Heart left ventricle (tissue), 16 donors: Measurements from ENCODE around the gene TMEM242. TPM values are rescaled to one million over a fixed set of nuclear protein-coding genes. Genes with fewer than 3 reads are reported as not detected.

Experiments
- ATAC-seq, 4 donors: fragments of 200-7000 bp; cut with Tn5 transposase; one replicate each; pipeline ENCODE4 v1.9.1; 2020 to 2022; ENCODE audit warnings: moderate library complexity in 4 of 4, mild to moderate bottlenecking in 3 of 4, moderate number of reproducible peaks in 1 of 4
- DNase-seq, 5 donors: peaks; one replicate each; pipeline ENCODE4 v3.0.0-alpha.2; 2020
- H3K27ac ChIP-seq, 12 donors: fragments of 200-600 bp; sonication (generic) in 4 of 12; one replicate each; pipeline versions ENCODE4 v1.5.0 to v1.8.0; 2016 to 2022; ENCODE audit warnings: mild to moderate bottlenecking in 2 of 12
- H3K27me3 ChIP-seq, 9 donors: fragments of 200-600 bp; sonication (generic) in 2 of 9; one replicate each; pipeline versions ENCODE4 v1.5.1 to v1.8.0; 2016 to 2022; ENCODE audit warnings: mild to moderate bottlenecking in 3 of 9
- H3K36me3 ChIP-seq, 9 donors: fragments of 200-600 bp; sonication (generic) in 2 of 9; one replicate each; pipeline versions ENCODE4 v1.5.0 to v1.8.0; 2018 to 2022; ENCODE audit warnings: mild to moderate bottlenecking in 2 of 9
- H3K4me1 ChIP-seq, 12 donors: fragments of 200-600 bp; sonication (generic) in 4 of 12; one replicate each; pipeline versions ENCODE4 v1.5.0 to v1.8.0; 2016 to 2022; ENCODE audit warnings: mild to moderate bottlenecking in 3 of 12
- H3K4me3 ChIP-seq, 12 donors: fragments of 200-600 bp; sonication (generic) in 4 of 12; one replicate each; pipeline versions ENCODE4 v1.5.0 to v1.8.0; 2017 to 2022; ENCODE audit warnings: mild to moderate bottlenecking in 9 of 12, moderate library complexity in 4 of 12
- H3K9me3 ChIP-seq, 12 donors: fragments of 200-600 bp; sonication (generic) in 4 of 12; one replicate each; pipeline versions ENCODE4 v1.5.0 to v1.8.0; 2016 to 2022; ENCODE audit warnings: mild to moderate bottlenecking in 1 of 12
- POLR2A ChIP-seq, 2 donors: fragments of 450-650 bp; IDR thresholded peaks; one replicate each; pipeline ENCODE4 v1.6.1; 2017; ENCODE audit warnings: antibody characterized with exemption in 2 of 2, mild to moderate bottlenecking in 2 of 2, moderate library complexity in 2 of 2
- WGBS, 4 donors: extraction: QIAGEN DNeasy Blood & Tissue Kit in 2 of 4; methylation state at CpG; one replicate each; pipeline versions ENCODE4 v1.1.5 to v1.1.7; 2013 to 2018; 5-methylcytosine and 5-hydroxymethylcytosine counted together
- intact Hi-C, 10 donors: fragments of 100-400 bp; cut with DNase I; formaldehyde crosslinking; loops; one replicate each; pipeline versions ENCODE4 v1.11.1 to v1.14.2; 2022
- long read RNA-seq, 3 donors: library from polyadenylated mRNA; unstranded; transcript quantifications; one replicate each; pipeline ENCODE4 v2.0.0, GENCODE V29; 2020 to 2021
- polyA plus RNA-seq, 2 donors: library from polyadenylated mRNA; stranded (reverse); fragments of 200-250 nt; gene quantifications; one replicate each; pipeline ENCODE4 v1.2.3, GENCODE V29; 2013
- total RNA-seq, 9 donors: library from RNA; depleted of rRNA in 2 of 9; stranded (reverse); fragments of >200 nt in 2 of 9; fragmentation: NEBNext Ultra II Directional in 3 of 9; extraction: Animal tissue kit (Norgen Biotek cat#: 25700) in 3 of 9; gene quantifications; one replicate each; pipeline versions ENCODE4 v1.1.0 to v1.2.4, GENCODE V29; 2016 to 2023
- TF ChIP-seq, protein P1 (sequence below), 12 donors: fragments of 200-600 bp; sonication (generic) in 4 of 12; IDR thresholded peaks; one replicate each; pipeline versions ENCODE4 v1.5.0 to v1.8.0; 2018 to 2022; ENCODE audit warnings: antibody characterized with exemption in 12 of 12, mild to moderate bottlenecking in 5 of 12
- donor health status: ischemic (EF 13 %, LVEDD 7.1; RV severe dilation, severe dysfunction).
- donor health status: healthy with polysubstance abuse.
- donor health status: DM: no; HTN: yes; CAD: no.
- donor health status: DM: no; HTN: no; CAD: no.
- donor health status: ischemic (EF 25% LVEDD 6.9; RV normal size, moderate dysfunction).
- donor health status: ischemic (EF 25% LVEDD 5.7; RV mildly dilated, moderate dysfunction).
- donor health status: healthy.
- donor health status: DM: yes; HTN: yes; CAD: no.
- donor health status: ischemic (EF 35%, LVEDD 5.7; RV mildly dilated, moderate dysfunction).
- donor health status: nonischemic (EF 11% LVEDD 7.7; RV severe dilation, severe dysfunction).
- donor health status: DM: yes; HTN: yes; CAD: no.
- donor health status: PGD.
- donor health status: ischemic (EF 29% LVEDD 5.4; RV normal size, mild dysfunction).
- donor health status: nonischemic (EF 23%, LVEDD 6.1; RV moderate dilation, normal function).

Gene TMEM242
- total RNA-seq (10 to 100 TPM in 7 of 9 donors, 1 to 10 TPM in 2; 5.9 to 18.3 (median 13.2) TPM), polyA plus RNA-seq (10 to 100 TPM; 11.3 to 16.5 TPM)
- long read RNA-seq, donor 1, full-length matches to known transcripts: 28 of 33 reads
- long read RNA-seq, donor 1, partial matches to known transcripts: 0 of 33 reads
- long read RNA-seq, donor 1, other reads (novel, unspliced or antisense): 5 of 33 reads
- long read RNA-seq, donor 2, full-length matches to known transcripts: 36 of 41 reads
- long read RNA-seq, donor 2, partial matches to known transcripts: 3 of 41 reads
- long read RNA-seq, donor 2, other reads (novel, unspliced or antisense): 2 of 41 reads
- long read RNA-seq, donor 3, full-length matches to known transcripts: 17 of 21 reads
- long read RNA-seq, donor 3, partial matches to known transcripts: 4 of 21 reads
- long read RNA-seq, donor 3, other reads (novel, unspliced or antisense): 0 of 21 reads

DNA sequence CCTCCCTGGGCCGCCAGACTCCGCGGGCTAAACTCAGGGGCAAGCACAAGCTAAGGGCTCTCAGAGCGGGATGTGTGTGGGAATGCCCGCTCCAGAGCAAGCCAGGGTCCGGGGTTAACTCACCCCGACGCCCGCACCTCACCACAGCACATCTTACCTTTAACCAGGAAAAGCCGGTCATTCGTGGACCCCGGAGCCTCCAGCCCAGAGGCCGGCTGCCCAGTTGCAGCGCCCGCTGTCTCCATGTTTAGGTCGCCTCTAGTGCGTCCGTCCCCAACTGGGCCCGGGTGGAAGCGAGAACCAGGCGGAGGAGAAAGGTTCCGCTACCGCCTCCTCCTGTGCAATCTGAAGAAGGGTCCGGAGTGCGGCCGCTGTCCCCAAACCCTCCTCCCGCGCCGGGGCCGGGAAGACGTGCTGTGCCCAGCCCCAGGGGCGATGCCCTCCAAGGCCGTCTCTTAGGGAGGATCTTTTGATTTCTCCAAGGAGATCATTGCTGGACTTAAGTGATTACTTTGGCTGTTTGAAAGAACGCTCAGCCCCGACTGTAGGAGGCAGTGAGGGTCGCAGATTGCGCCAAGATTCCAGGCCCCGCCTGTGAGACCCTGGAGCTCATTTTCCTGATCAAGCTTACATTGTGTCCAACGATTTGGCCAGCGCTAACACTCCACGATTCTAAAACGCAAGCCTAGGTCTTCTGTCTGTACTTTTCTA lies at the start of gene TMEM242:
TMEM242 (minus strand) TSS at position 265 of the 711 bp plus-strand sequence; CDS start at position 245, 20 bp downstream.
- TF ChIP-seq, protein P1, sequence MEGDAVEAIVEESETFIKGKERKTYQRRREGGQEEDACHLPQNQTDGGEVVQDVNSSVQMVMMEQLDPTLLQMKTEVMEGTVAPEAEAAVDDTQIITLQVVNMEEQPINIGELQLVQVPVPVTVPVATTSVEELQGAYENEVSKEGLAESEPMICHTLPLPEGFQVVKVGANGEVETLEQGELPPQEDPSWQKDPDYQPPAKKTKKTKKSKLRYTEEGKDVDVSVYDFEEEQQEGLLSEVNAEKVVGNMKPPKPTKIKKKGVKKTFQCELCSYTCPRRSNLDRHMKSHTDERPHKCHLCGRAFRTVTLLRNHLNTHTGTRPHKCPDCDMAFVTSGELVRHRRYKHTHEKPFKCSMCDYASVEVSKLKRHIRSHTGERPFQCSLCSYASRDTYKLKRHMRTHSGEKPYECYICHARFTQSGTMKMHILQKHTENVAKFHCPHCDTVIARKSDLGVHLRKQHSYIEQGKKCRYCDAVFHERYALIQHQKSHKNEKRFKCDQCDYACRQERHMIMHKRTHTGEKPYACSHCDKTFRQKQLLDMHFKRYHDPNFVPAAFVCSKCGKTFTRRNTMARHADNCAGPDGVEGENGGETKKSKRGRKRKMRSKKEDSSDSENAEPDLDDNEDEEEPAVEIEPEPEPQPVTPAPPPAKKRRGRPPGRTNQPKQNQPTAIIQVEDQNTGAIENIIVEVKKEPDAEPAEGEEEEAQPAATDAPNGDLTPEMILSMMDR (IDR thresholded peaks at IDR 0.05): peak; percentile 12 to 50 (median 30)
- peak in 1 of 2 donors; percentile 59 for TF ChIP-seq POLR2A (IDR thresholded peaks at IDR 0.05)
- ATAC-seq: peak; percentile 92 to 98 (median 96)
- DNase-seq: peak; percentile 90 to 96 (median 93)
- Histone ChIP-seq H3K27ac (peak within 1 kb of the TSS; percentile 67 to 97 (median 96)), H3K9me3 (no peaks in the 10 kb centered on the region), H3K4me3 (peak within 1 kb of the TSS; percentile 47 to 90 (median 75)), H3K27me3 (no peaks in the 10 kb centered on the region), H3K36me3 (peaks cover 0 to 37% (median 18%) of the 10 kb centered on the region in 9 donors), H3K4me1 (peaks cover 0 to 47% (median 20%) of the 10 kb centered on the region in 12 donors)
- 0% methylated on average over 29 to 42 of the region's 42 CpGs for WGBS, 4 donors
- intact Hi-C loops: loop anchor here in 8 of 10 donors (2.0 to 10.0 kb wide), 5 partner anchors 57 to 274 kb away; partner anchors contain the start of gene ZDHHC14 (in 7 of the 8)

DNA sequence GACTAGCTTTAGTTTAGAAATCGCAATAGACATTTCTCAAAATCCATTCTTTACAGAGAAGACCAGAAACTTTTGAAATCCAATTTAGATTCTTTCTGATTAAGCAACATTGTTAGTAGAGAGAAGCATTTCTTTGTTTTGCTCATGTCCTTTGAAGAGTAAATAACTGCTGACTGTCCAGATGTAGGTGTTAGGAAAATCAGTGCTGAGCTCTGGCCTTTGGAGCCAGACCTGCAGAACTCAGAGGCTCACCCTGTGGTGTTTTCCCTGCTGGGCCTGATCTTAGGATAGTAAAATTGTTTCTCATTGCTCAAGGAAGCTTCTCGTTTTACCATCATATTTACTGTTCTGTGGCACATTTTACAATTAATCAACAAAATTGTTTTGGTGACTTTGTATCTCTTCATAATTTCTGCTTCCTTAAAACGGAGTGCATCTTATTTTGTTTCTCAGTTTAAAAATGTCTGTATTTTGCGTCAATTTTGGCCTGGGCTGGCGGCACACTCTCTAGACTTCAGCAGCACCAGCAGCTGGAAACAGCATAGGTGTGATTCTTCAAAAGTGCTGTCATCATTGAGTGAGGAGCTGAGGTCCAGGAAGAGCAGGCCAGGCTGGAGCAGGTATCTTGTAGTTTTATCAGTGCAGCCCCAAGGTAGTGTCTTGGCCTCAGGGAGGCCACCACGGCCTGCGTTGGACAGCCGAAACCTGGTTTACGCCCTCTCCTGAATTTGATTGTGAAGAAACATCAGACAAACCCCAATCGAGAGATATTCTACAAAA lies 49.4 kb upstream of the TMEM242 start:
- H3K9me3 ChIP-seq: no peaks in the 10 kb centered on the region
- no peak for TF ChIP-seq POLR2A (IDR thresholded peaks at IDR 0.05)
- TF ChIP-seq, protein P1 (IDR thresholded peaks at IDR 0.05): no peak
- intact Hi-C loops: no loop called here
- H3K4me1 ChIP-seq: peaks cover 0 to 9% (median 0%) of the 10 kb centered on the region in 12 donors
- no peaks in the 10 kb centered on the region for H3K36me3 ChIP-seq
- no peak overlapping the region for H3K27ac ChIP-seq
- ATAC-seq: no peak
- DNase-seq: no peak
- no peak overlapping the region for H3K4me3 ChIP-seq
- 87 to 92% (median 92%) methylated on average over 10 of the region's 10 CpGs for WGBS, 4 donors
- H3K27me3 ChIP-seq: peaks cover 0 to 5% (median 0%) of the 10 kb centered on the region in 9 donors

DNA sequence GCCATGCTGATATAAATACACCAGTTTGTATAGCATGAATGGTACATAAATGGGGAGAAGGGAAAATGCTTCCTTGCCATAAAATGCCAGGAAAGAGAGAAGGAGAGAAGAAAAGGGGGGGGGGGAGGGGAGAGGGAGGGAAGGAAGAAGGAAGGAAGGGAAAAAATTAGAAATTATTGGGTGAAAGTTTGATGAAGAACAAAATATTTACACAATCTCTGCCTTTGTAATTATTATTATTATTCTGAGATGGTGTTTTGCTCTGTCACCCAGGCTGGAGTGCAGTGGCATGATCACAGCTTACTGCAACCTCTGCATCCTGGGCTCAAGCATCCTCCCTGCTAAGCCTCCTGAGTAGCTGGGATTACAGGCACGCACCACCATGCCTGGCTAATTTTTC lies 47.4 kb upstream of the TMEM242 start:
- Histone ChIP-seq H3K36me3 (no peaks in the 10 kb centered on the region), H3K4me3 (no peak overlapping the region), H3K9me3 (no peaks in the 10 kb centered on the region), H3K4me1 (peaks cover 0 to 9% (median 0%) of the 10 kb centered on the region in 12 donors), H3K27ac (no peak overlapping the region), H3K27me3 (peaks cover 0 to 5% (median 0%) of the 10 kb centered on the region in 9 donors)
- DNase-seq (no peak), ATAC-seq (no peak)
- TF ChIP-seq, protein P1 (IDR thresholded peaks at IDR 0.05): no peak
- TF ChIP-seq POLR2A (IDR thresholded peaks at IDR 0.05): no peak
- intact Hi-C loops: no loop called here
- WGBS, 4 donors: 92 to 100% (median 96%) methylated on average over 1 of the region's 1 CpG
